Caki2 (cell line): ENCODE results near the gene CD82. TPM values are rescaled to one million over a fixed set of nuclear protein-coding genes. Genes with fewer than 3 reads are reported as not detected.
A peak's percentile ranks its signal among the peaks of the same experiment; 100 is the strongest.
"Not testable (repeated sequence)": the region's sequence is repeated elsewhere in the genome, so short reads cannot be mapped to it uniquely, and the experiment has no call there.

ENCODE experiments used
- DNase-seq: peaks from one replicate; pipeline ENCODE4 v3.0.0-alpha.2; 2015; ENCODE audit warnings: low read depth
- in situ Hi-C: cut with HindIII; loops from 2 replicates; pipeline ENCODE4 v1.10.0; 2016; ENCODE audit warnings: low sequenced_read_pairs, low pct_unique_long_range_greater_than_20kb, mixed read lengths
- total RNA-seq: library from RNA; depleted of rRNA; stranded (reverse); fragments of >200 nt; shearing (Covaris generic); gene quantifications from 2 replicates; pipeline ENCODE4 v1.2.3, GENCODE V29; 2014; ENCODE audit warnings: low replicate concordance

Gene CD82
- total RNA-seq, 1 experiment from 2014 or later = 35.8 TPM

- in situ Hi-C loops = no loop called here
Observed at GRCh38 chr11:44555031-44555800, 10.2 kb upstream of the CD82 start.

GRCh38 chr11:44556735-44557409, 8.6 kb upstream of the CD82 start:
- DNase-seq = peak; percentile 58
- in situ Hi-C loops = no loop called here

More at GRCh38 chr11:44555031-44555800, 10.2 kb upstream of the CD82 start:
- DNase-seq = no peak

- in situ Hi-C loops = no loop called here
- no peak for DNase-seq
Observed at GRCh38 chr11:44557464-44557863, 8.0 kb upstream of the CD82 start.

- in situ Hi-C loops = no loop called here
- DNase-seq = no peak
Observed at GRCh38 chr11:44559207-44559939, 6.1 kb upstream of the CD82 start.

- in situ Hi-C loops, DNase-seq: not testable (repeated sequence)
Observed at GRCh38 chr11:44559940-44560300, 5.5 kb upstream of the CD82 start.

- in situ Hi-C loops = no loop called here
Observed at GRCh38 chr11:44561275-44561805, 4.1 kb upstream of the CD82 start.

GRCh38 chr11:44561964-44562734, 3.3 kb upstream of the CD82 start:
- DNase-seq = no peak
- in situ Hi-C loops = no loop called here

More at GRCh38 chr11:44561275-44561805, 4.1 kb upstream of the CD82 start:
- DNase-seq = peak; percentile 39

- in situ Hi-C loops = no loop called here
Observed at GRCh38 chr11:44562845-44563460, 2.5 kb upstream of the CD82 start.

GRCh38 chr11:44563711-44564110, 1.8 kb upstream of the CD82 start:
- in situ Hi-C loops = no loop called here
- no peak for DNase-seq

More at GRCh38 chr11:44562845-44563460, 2.5 kb upstream of the CD82 start:
- DNase-seq = no peak

- in situ Hi-C loops = no loop called here
- no peak for DNase-seq
Observed at GRCh38 chr11:44564166-44564565, 1.3 kb upstream of the CD82 start.

- in situ Hi-C loops = no loop called here
- DNase-seq = no peak
Observed at GRCh38 chr11:44564670-44565210, 723 bp upstream of the CD82 start.

GRCh38 chr11:44565953-44566949, 788 bp downstream of the CD82 start:
- in situ Hi-C loops = no loop called here
- no peak for DNase-seq

GRCh38 chr11:44566952-44567875, 1.8 kb downstream of the CD82 start:
- in situ Hi-C loops = no loop called here
- no peak for DNase-seq

GRCh38 chr11:44567876-44568256, 2.4 kb downstream of the CD82 start:
- in situ Hi-C loops = no loop called here
- DNase-seq = no peak

- no peak for DNase-seq
- in situ Hi-C loops = no loop called here
Observed at GRCh38 chr11:44568331-44568657, 2.8 kb downstream of the CD82 start.
